Left colon (tissue), 2 donors: ENCODE measurements around the gene CARMIL1. TPM values are rescaled to one million over a fixed set of nuclear protein-coding genes. Genes with fewer than 3 reads are reported as not detected.

Experiments
- ATAC-seq: fragments of 200-7000 bp; cut with Tn5 transposase; one replicate; pipeline ENCODE4 v1.9.1; 2020; ENCODE audit warnings: mild to moderate bottlenecking, moderate library complexity
- DNase-seq, 2 donors: peaks; one replicate each; pipeline ENCODE4 v3.0.0-alpha.2; 2020
- intact Hi-C, 2 donors: fragments of 100-400 bp; cut with DNase I in 1 of 2; cut with micrococcal nuclease in 1 of 2; formaldehyde crosslinking; loops; one replicate each; pipeline versions ENCODE4 v1.11.2 to v1.14.0; 2022; cut with DNase I, micrococcal nuclease
- total RNA-seq, 2 donors: library from RNA; stranded (reverse); fragmentation: NEBNext Ultra II Directional; extraction: Animal tissue kit (Norgen Biotek cat#: 25700); gene quantifications; one replicate each; pipeline ENCODE4 v1.2.1, GENCODE V29; 2021
- donor health status: DM: no; HTN: no; CAD: no.
- donor health status: DM: yes; HTN: yes; CAD: no.

Gene CARMIL1
- total RNA-seq, 2 donors from 2014 or later: 56.3 to 58.7 TPM

GRCh38 chr6:25601800-25602673 is 322.9 kb downstream of the CARMIL1 start:
- intact Hi-C loops: no loop called here
- peak; percentile 90 for ATAC-seq
- no peak for DNase-seq

GRCh38 chr6:25602674-25602982 is 323.5 kb downstream of the CARMIL1 start:
- no peak for DNase-seq
- no peak for ATAC-seq
- intact Hi-C loops: no loop called here

GRCh38 chr6:25603251-25603650 is 324.1 kb downstream of the CARMIL1 start:
- ATAC-seq (no peak), DNase-seq (no peak)
- intact Hi-C loops: no loop called here

- DNase-seq (no peak), ATAC-seq (no peak)
- intact Hi-C loops: no loop called here
Observed at GRCh38 chr6:25606151-25606550, 327.0 kb downstream of the CARMIL1 start.

GRCh38 chr6:25608558-25609174 is 329.5 kb downstream of the CARMIL1 start:
- ATAC-seq: no peak
- DNase-seq: no peak
- intact Hi-C loops: no loop called here

- intact Hi-C loops: no loop called here
- DNase-seq (no peak), ATAC-seq (no peak)
Observed at GRCh38 chr6:25612666-25613065, 333.5 kb downstream of the CARMIL1 start.

- DNase-seq (no peak), ATAC-seq (no peak)
- intact Hi-C loops: no loop called here
Observed at GRCh38 chr6:25613415-25613814, 334.2 kb downstream of the CARMIL1 start.

- DNase-seq (peak in 1 of 2 donors; percentile 14), ATAC-seq (peak; percentile 90)
- intact Hi-C loops: no loop called here
Observed at GRCh38 chr6:25614052-25614451, 334.9 kb downstream of the CARMIL1 start.

GRCh38 chr6:25615471-25615870 is 336.3 kb downstream of the CARMIL1 start:
- ATAC-seq (no peak), DNase-seq (no peak)
- intact Hi-C loops: no loop called here

GRCh38 chr6:25617997-25618396 is 338.8 kb downstream of the CARMIL1 start:
- intact Hi-C loops: no loop called here

GRCh38 chr6:25619217-25619616 is 340.0 kb downstream of the CARMIL1 start:
- intact Hi-C loops: no loop called here
- no peak for DNase-seq
- no peak for ATAC-seq

More at GRCh38 chr6:25617997-25618396, 338.8 kb downstream of the CARMIL1 start:
- ATAC-seq: no peak
- DNase-seq: no peak

GRCh38 chr6:25620391-25620790 is 341.2 kb downstream of the CARMIL1 start:
- intact Hi-C loops: no loop called here
- no peak for DNase-seq
- no peak for ATAC-seq

GRCh38 chr6:25623065-25623464 is 343.9 kb downstream of the CARMIL1 start:
- DNase-seq (no peak), ATAC-seq (no peak)
- intact Hi-C loops: no loop called here

- ATAC-seq (no peak), DNase-seq (no peak)
- intact Hi-C loops: no loop called here
Observed at GRCh38 chr6:25623879-25624278, 344.7 kb downstream of the CARMIL1 start.

- DNase-seq (no peak), ATAC-seq (no peak)
- intact Hi-C loops: no loop called here
Observed at GRCh38 chr6:25627001-25627400, 347.8 kb downstream of the CARMIL1 start.

GRCh38 chr6:25628471-25629197 is 349.5 kb downstream of the CARMIL1 start:
- DNase-seq (no peak), ATAC-seq (no peak)
- intact Hi-C loops: no loop called here

- intact Hi-C loops: no loop called here
- DNase-seq (no peak), ATAC-seq (no peak)
Observed at GRCh38 chr6:25629198-25629576, 350.0 kb downstream of the CARMIL1 start.

- ATAC-seq (no peak), DNase-seq (no peak)
- intact Hi-C loops: no loop called here
Observed at GRCh38 chr6:25630508-25631278, 351.5 kb downstream of the CARMIL1 start.

GRCh38 chr6:25635886-25636317 is 356.7 kb downstream of the CARMIL1 start:
- intact Hi-C loops: no loop called here
- DNase-seq (no peak), ATAC-seq (peak; percentile 93)
